ENCODE measurements around the gene SAC3D1. TPM values are rescaled to one million over a fixed set of nuclear protein-coding genes. Genes with fewer than 3 reads are reported as not detected.
A peak's percentile ranks its signal among the peaks of the same experiment; 100 is the strongest.

Gene SAC3D1
- total and polyA plus RNA-seq, 9 of the 15 experiments (the other 6 are each of a cell fraction or from before 2014, with no cell fraction given): 0.20 to 35.2 (median 5.8) TPM

- Histone ChIP-seq H3K27ac (ENCODE audit: extremely low read depth, low read depth, low read length) (0 out of 3 replicates have a peak overlapping the region, but pooled peaks have one; percentile 2), H3K36me3 (ENCODE audit: control insufficient read depth, insufficient read depth, low read length) (no peaks in the 10 kb centered on the region), H3K4me2 (ENCODE audit: insufficient read depth, low read length) (peak overlapping the region; percentile 40; the same call in 1 of the 2 replicates), H3K79me2 (ENCODE audit: control insufficient read depth, insufficient read depth, low read length) (no peaks in the 10 kb centered on the region), H3K9me3 (replicated peaks; ENCODE audit: control insufficient read depth, insufficient read depth, low read depth, low read length) (no peaks in the 10 kb centered on the region), H3K9ac (ENCODE audit: insufficient read depth in 1 of 2, low read depth in 2 of 2, low read length in 2 of 2) (peak overlapping the region in 1 of 2 experiments; percentile 66; a peak in 1 of 4 replicates), H3K4me3 (no peak overlapping the region), H3K27me3 (ENCODE audit: control insufficient read depth in 2 of 2, insufficient read depth in 2 of 2, low read length in 2 of 2) (no peaks in the 10 kb centered on the region), H3K4me1 (replicated peaks in 1 of 2; ENCODE audit: control insufficient read depth in 2 of 2, insufficient read depth in 2 of 2, low read length in 2 of 2) (peaks cover 16 to 26% of the 10 kb centered on the region in 2 experiments), H4K20me1 (replicated peaks; ENCODE audit: control insufficient read depth, insufficient read depth, low read length) (no peaks in the 10 kb centered on the region), H2AFZ (ENCODE audit: low read depth, low read length) (peak overlapping the region; percentile 88), H3K9me1 (ENCODE audit: control insufficient read depth, insufficient read depth, low read length) (no peaks in the 10 kb centered on the region)
- in situ Hi-C loops (cut with MboI) (no loop called here), intact Hi-C loops (cut with micrococcal nuclease) (loop anchor here (5.0 kb wide), 1 partner anchor 49 kb away; the partner anchor contains the start of gene ARL2)
- CTCF ChIA-PET (ENCODE audit: low intra/inter-chr PET ratio): interaction anchor here (0.7 kb wide), 1 partner anchor 273 kb away, joined by 3 read pairs; no protein-coding TSS in a partner anchor
- FAIRE-seq: no peak
- 40% methylated on average over 9 of the region's 9 CpGs for WGBS (ENCODE audit: insufficient coverage, low coverage, missing lambda C conversion rate)
- peak in 2 of 4 experiments; percentile 64 for DNase-seq (ENCODE audit: extremely low read depth in 1 of 4, low spot score in 3 of 4)
- BruUV-seq (replicated peaks): no TSS peak
- POLR2A ChIA-PET: no interaction called here
- peak; percentile 87 for ATAC-seq
- TF ChIP-seq SMC3 (conservative IDR thresholded peaks at IDR 0.05; ENCODE audit: insufficient read depth, low read depth, low read length): peak; percentile 34; the same call in 1 of the 2 replicates
- no peak for TF ChIP-seq RBBP5 (IDR thresholded peaks at IDR 0.05; ENCODE audit: borderline replicate concordance, insufficient read depth, low read length, poor library complexity, severe bottlenecking)
- TF ChIP-seq TOE1 (IDR thresholded peaks at IDR 0.05; ENCODE audit: borderline replicate concordance): 0 out of 2 replicates have a peak, but pooled peaks have one; percentile 19
- TF ChIP-seq TOE1 (CRISPR knock-in tag; IDR thresholded peaks at IDR 0.05; ENCODE audit: borderline replicate concordance, low read depth): no peak
- TF ChIP-seq MED1 (CRISPR knock-in tag; IDR thresholded peaks at IDR 0.05; ENCODE audit: borderline replicate concordance): no peak
- peak; percentile 14 to 19 for TF ChIP-seq E2F6 (IDR thresholded peaks at IDR 0.05; ENCODE audit: borderline replicate concordance in 1 of 2, extremely low read depth in 1 of 2, insufficient read depth in 1 of 2, insufficient read length in 1 of 2, low read depth in 1 of 2, low read length in 1 of 2, poor library complexity in 1 of 2, severe bottlenecking in 1 of 2)
- peak; percentile 70; the same call in 1 of the 2 replicates for TF ChIP-seq OTX1 (CRISPR knock-in tag; IDR thresholded peaks at IDR 0.05)
- TF ChIP-seq CXXC5 (CRISPR knock-in tag; IDR thresholded peaks at IDR 0.05): peak; percentile 31; the same call in 1 of the 2 replicates
- peak; percentile 33 for TF ChIP-seq TFE3 (CRISPR knock-in tag; IDR thresholded peaks at IDR 0.05)
- peak; percentile 60; the same call in 1 of the 2 replicates for TF ChIP-seq ZBTB26 (CRISPR knock-in tag; IDR thresholded peaks at IDR 0.05)
- peak; percentile 5 for TF ChIP-seq PRDM10 (IDR thresholded peaks at IDR 0.05; ENCODE audit: partially characterized antibody)
- 0 out of 2 replicates have a peak, but pooled peaks have one; percentile 18 for TF ChIP-seq BHLHE40 (IDR thresholded peaks at IDR 0.05; ENCODE audit: low read length)
Observed at GRCh38 chr11:65060913-65061408, 20.0 kb downstream of the SAC3D1 start.
